Adrenal gland (tissue), 5 donors: Measurements from ENCODE around the gene SERPIND1.

ENCODE experiments used
- CTCF ChIP-seq, 6 experiments: fragments of 450-650 bp in 4 of 6; fragments of 200-600 bp in 2 of 6; sonication (generic) in 1 of 6; IDR thresholded peaks; 1 replicate in 5 of 6; 2 replicates in 1 of 6; pipeline versions ENCODE4 v1.5.1 to v1.8.0; 2016 to 2021; ENCODE audit warnings: antibody characterized with exemption in 6 of 6, mild to moderate bottlenecking in 2 of 6, moderate library complexity in 1 of 6
- POLR2A ChIP-seq, 2 donors: fragments of 450-650 bp; IDR thresholded peaks; one replicate each; pipeline ENCODE4 v1.6.1; 2017; ENCODE audit warnings: antibody characterized with exemption in 2 of 2, mild to moderate bottlenecking in 2 of 2, moderate library complexity in 1 of 2
- donor health status: DM: no; HTN: no; CAD: no.

- TF ChIP-seq CTCF (IDR thresholded peaks at IDR 0.05), result no peak
- TF ChIP-seq POLR2A (IDR thresholded peaks at IDR 0.05), result no peak
Measured at GRCh38 chr22:20816559-20816958, 42.6 kb downstream of the SERPIND1 start.
